ENCODE results near the gene RPS2.

DNA sequence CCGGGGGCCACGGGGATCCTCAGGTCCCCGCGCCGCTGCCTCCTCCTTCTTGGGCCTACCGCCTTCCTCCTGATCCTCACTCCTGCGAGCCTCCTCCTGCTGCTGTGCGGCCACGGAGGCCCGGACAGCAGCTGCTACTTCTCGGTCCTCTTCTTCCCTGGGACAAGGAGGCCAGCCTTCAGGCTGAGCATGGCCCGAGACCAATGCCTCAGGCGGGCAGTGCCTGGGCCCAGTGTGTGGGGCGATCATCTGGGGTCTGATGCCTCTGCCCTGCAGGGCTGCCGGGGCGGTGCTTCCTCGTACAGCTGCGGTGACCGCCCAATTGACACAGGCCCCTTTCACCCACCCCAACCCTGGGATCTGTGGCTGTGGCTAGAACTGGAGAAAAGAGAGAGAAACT lies 36.4 kb upstream of the RPS2 start:
- TF ChIP-seq, protein P1, sequence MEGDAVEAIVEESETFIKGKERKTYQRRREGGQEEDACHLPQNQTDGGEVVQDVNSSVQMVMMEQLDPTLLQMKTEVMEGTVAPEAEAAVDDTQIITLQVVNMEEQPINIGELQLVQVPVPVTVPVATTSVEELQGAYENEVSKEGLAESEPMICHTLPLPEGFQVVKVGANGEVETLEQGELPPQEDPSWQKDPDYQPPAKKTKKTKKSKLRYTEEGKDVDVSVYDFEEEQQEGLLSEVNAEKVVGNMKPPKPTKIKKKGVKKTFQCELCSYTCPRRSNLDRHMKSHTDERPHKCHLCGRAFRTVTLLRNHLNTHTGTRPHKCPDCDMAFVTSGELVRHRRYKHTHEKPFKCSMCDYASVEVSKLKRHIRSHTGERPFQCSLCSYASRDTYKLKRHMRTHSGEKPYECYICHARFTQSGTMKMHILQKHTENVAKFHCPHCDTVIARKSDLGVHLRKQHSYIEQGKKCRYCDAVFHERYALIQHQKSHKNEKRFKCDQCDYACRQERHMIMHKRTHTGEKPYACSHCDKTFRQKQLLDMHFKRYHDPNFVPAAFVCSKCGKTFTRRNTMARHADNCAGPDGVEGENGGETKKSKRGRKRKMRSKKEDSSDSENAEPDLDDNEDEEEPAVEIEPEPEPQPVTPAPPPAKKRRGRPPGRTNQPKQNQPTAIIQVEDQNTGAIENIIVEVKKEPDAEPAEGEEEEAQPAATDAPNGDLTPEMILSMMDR (IDR thresholded peaks at IDR 0.05) = no peak
- TF ChIP-seq JUN (CRISPR knock-in tag; IDR thresholded peaks at IDR 0.05) (no peak), SMAD3 (CRISPR knock-in tag; IDR thresholded peaks at IDR 0.05; ENCODE audit: borderline replicate concordance) (no peak), NFE2L1 (CRISPR knock-in tag; IDR thresholded peaks at IDR 0.05) (no peak)
- TF ChIP-seq, protein P2, sequence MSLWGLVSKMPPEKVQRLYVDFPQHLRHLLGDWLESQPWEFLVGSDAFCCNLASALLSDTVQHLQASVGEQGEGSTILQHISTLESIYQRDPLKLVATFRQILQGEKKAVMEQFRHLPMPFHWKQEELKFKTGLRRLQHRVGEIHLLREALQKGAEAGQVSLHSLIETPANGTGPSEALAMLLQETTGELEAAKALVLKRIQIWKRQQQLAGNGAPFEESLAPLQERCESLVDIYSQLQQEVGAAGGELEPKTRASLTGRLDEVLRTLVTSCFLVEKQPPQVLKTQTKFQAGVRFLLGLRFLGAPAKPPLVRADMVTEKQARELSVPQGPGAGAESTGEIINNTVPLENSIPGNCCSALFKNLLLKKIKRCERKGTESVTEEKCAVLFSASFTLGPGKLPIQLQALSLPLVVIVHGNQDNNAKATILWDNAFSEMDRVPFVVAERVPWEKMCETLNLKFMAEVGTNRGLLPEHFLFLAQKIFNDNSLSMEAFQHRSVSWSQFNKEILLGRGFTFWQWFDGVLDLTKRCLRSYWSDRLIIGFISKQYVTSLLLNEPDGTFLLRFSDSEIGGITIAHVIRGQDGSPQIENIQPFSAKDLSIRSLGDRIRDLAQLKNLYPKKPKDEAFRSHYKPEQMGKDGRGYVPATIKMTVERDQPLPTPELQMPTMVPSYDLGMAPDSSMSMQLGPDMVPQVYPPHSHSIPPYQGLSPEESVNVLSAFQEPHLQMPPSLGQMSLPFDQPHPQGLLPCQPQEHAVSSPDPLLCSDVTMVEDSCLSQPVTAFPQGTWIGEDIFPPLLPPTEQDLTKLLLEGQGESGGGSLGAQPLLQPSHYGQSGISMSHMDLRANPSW (CRISPR knock-in tag; conservative IDR thresholded peaks at IDR 0.05; ENCODE audit: low read depth) = no peak
- TF ChIP-seq, protein P3, sequence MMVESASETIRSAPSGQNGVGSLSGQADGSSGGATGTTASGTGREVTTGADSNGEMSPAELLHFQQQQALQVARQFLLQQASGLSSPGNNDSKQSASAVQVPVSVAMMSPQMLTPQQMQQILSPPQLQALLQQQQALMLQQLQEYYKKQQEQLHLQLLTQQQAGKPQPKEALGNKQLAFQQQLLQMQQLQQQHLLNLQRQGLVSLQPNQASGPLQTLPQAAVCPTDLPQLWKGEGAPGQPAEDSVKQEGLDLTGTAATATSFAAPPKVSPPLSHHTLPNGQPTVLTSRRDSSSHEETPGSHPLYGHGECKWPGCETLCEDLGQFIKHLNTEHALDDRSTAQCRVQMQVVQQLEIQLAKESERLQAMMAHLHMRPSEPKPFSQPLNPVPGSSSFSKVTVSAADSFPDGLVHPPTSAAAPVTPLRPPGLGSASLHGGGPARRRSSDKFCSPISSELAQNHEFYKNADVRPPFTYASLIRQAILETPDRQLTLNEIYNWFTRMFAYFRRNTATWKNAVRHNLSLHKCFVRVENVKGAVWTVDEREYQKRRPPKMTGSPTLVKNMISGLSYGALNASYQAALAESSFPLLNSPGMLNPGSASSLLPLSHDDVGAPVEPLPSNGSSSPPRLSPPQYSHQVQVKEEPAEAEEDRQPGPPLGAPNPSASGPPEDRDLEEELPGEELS (CRISPR knock-in tag; IDR thresholded peaks at IDR 0.05) = no peak
- TF ChIP-seq, protein P4, sequence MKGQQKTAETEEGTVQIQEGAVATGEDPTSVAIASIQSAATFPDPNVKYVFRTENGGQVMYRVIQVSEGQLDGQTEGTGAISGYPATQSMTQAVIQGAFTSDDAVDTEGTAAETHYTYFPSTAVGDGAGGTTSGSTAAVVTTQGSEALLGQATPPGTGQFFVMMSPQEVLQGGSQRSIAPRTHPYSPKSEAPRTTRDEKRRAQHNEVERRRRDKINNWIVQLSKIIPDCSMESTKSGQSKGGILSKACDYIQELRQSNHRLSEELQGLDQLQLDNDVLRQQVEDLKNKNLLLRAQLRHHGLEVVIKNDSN (CRISPR knock-in tag; IDR thresholded peaks at IDR 0.05) = no peak
